K562 (cell line): ENCODE results near the gene ARFRP1. TPM values are rescaled to one million over a fixed set of nuclear protein-coding genes. Genes with fewer than 3 reads are reported as not detected.

Experiments
- CBFA2T2 ChIP-seq: fragments of 450-650 bp; conservative IDR thresholded peaks from 2 replicates; pipeline ENCODE4 v1.6.1; 2017; ENCODE audit warnings: mild to moderate bottlenecking
- FOSL1 ChIP-seq: fragments of 200-800 bp; sonication (Bioruptor generic); conservative IDR thresholded peaks from 2 replicates; pipeline ENCODE4 v1.6.1; 2016; ENCODE audit warnings: missing genetic modification characterization, missing compliant biosample characterization
- GTF2E2 ChIP-seq: fragments of 200-800 bp; sonication (Bioruptor generic); IDR thresholded peaks from 2 replicates; pipeline ENCODE4 v1.6.1; 2016; ENCODE audit warnings: missing genetic modification characterization, missing compliant biosample characterization
- HDAC3 ChIP-seq: fragments of 450-650 bp; IDR thresholded peaks from 2 replicates; pipeline ENCODE4 v1.6.1; 2018; ENCODE audit warnings: borderline replicate concordance, mild to moderate bottlenecking, moderate library complexity; ENCODE audit not compliant: partially characterized antibody
- KHSRP ChIP-seq: fragments of 450-650 bp; IDR thresholded peaks from 2 replicates; pipeline ENCODE4 v1.6.1; 2017
- MTA2 ChIP-seq: fragments of 450-650 bp; IDR thresholded peaks from 2 replicates; pipeline ENCODE4 v1.6.1; 2016; ENCODE audit warnings: low read depth
- NFE2 ChIP-seq: IDR thresholded peaks from 2 replicates; pipeline ENCODE4 v1.6.1; 2014; ENCODE audit warnings: antibody characterized with exemption, low read depth
- NR2C1 ChIP-seq, 2 experiments: fragments of 450-650 bp; IDR thresholded peaks; 2 replicates each; pipeline ENCODE4 v1.6.1; 2017; ENCODE audit warnings: mild to moderate bottlenecking in 2 of 2, antibody characterized with exemption in 1 of 2, inconsistent platforms in 1 of 2, missing compliant biosample characterization in 1 of 2, missing genetic modification characterization in 1 of 2
- POLR3A ChIP-seq: IDR thresholded peaks from 2 replicates; pipeline ENCODE4 v1.6.1; 2011; ENCODE audit warnings: borderline replicate concordance, mild to moderate bottlenecking, moderate library complexity; ENCODE audit not compliant: insufficient read length, insufficient read depth; ENCODE audit errors: extremely low read depth
- PPARD ChIP-seq: fragments of 250-450 bp; sonication (Bioruptor Pico); IDR thresholded peaks from 2 replicates; pipeline ENCODE4 v1.8.0; 2022; ENCODE audit warnings: inconsistent platforms, mild to moderate bottlenecking, moderate library complexity
- RFX5 ChIP-seq: IDR thresholded peaks from 2 replicates; pipeline ENCODE4 v1.6.1; 2011; ENCODE audit warnings: low read depth, mild to moderate bottlenecking, improper control_type of control experiment, low read length
- TGIF2 ChIP-seq: sonication (generic); formaldehyde crosslinking; IDR thresholded peaks from 2 replicates; pipeline ENCODE4 v1.8.1; 2022; ENCODE audit warnings: mild to moderate bottlenecking, missing genetic modification reagents, moderate library complexity
- ZNF174 ChIP-seq: fragments of 250-450 bp; sonication (Bioruptor Pico); IDR thresholded peaks from 2 replicates; pipeline ENCODE4 v1.4.0; 2020; ENCODE audit warnings: mild to moderate bottlenecking
- ZNF316 ChIP-seq: fragments of 450-650 bp; IDR thresholded peaks from 2 replicates; pipeline ENCODE4 v1.6.1; 2016
- ZNF324 ChIP-seq: fragments of 250-450 bp; sonication (Bioruptor Pico); IDR thresholded peaks from 2 replicates; pipeline ENCODE4 v1.4.0; 2020; ENCODE audit warnings: mild to moderate bottlenecking
- ZNF408 ChIP-seq: fragments of 250-450 bp; sonication (Bioruptor Pico); IDR thresholded peaks from 2 replicates; pipeline ENCODE4 v1.4.0; 2020; ENCODE audit warnings: low read depth, mild to moderate bottlenecking, moderate library complexity
- ZNF695 ChIP-seq: fragments of 450-650 bp; formaldehyde crosslinking; IDR thresholded peaks from 2 replicates; pipeline ENCODE4 v1.4.0; 2020; ENCODE audit warnings: mild to moderate bottlenecking, moderate library complexity
- ZNF76 ChIP-seq: fragments of 250-450 bp; sonication (Bioruptor Pico); IDR thresholded peaks from 2 replicates; pipeline ENCODE4 v1.4.0; 2020; ENCODE audit warnings: mild to moderate bottlenecking, moderate library complexity, borderline replicate concordance
- polyA plus RNA-seq, 8 experiments: library from polyadenylated mRNA; depleted of rRNA in 4 of 8; stranded (reverse) in 5 of 8; unstranded in 3 of 8; fragments of >200 nt; fragmentation: Nextera tagmentation in 2 of 8; fragmentation: Illumina TruSeq in 1 of 8; extraction: Ambion mirVana in 2 of 8; extraction: Trizol in 1 of 8; gene quantifications; 2 replicates each; pipeline versions ENCODE4 v1.2.1 to v1.2.3, GENCODE V29; 2011 to 2014; ENCODE audit warnings: inconsistent platforms in 1 of 8, missing spikeins in 1 of 8
- total RNA-seq, 7 experiments: library from RNA; depleted of rRNA in 6 of 7; stranded (reverse); fragments of >200 nt in 6 of 7; fragmentation: Illumina TruSeq in 2 of 7; extraction: Trizol in 2 of 7; gene quantifications; 2 replicates each; pipeline versions ENCODE4 v1.2.1 to v1.2.3, GENCODE V29; 2011 to 2021; ENCODE audit warnings: low replicate concordance in 1 of 7
- TF ChIP-seq, protein P1 (sequence below): fragments of 200-800 bp; sonication (Bioruptor generic); IDR thresholded peaks from 2 replicates; pipeline ENCODE4 v1.6.1; 2016; ENCODE audit warnings: missing genetic modification characterization, missing compliant biosample characterization
- TF ChIP-seq, protein P2 (sequence below): IDR thresholded peaks from 2 replicates; pipeline ENCODE4 v1.6.1; 2016; ENCODE audit warnings: missing genetic modification characterization, missing compliant biosample characterization
- TF ChIP-seq, protein P3 (sequence below): IDR thresholded peaks from 2 replicates; pipeline ENCODE4 v1.6.1; 2012; ENCODE audit warnings: low read depth, low read length, improper control_type of control experiment, borderline replicate concordance

ARFRP1 gene
- total and polyA plus RNA-seq, 9 of the 15 experiments (the other 6 are each of a cell fraction or from before 2014, with no cell fraction given), result 2.2 to 78.9 (median 37.3) TPM

DNA sequence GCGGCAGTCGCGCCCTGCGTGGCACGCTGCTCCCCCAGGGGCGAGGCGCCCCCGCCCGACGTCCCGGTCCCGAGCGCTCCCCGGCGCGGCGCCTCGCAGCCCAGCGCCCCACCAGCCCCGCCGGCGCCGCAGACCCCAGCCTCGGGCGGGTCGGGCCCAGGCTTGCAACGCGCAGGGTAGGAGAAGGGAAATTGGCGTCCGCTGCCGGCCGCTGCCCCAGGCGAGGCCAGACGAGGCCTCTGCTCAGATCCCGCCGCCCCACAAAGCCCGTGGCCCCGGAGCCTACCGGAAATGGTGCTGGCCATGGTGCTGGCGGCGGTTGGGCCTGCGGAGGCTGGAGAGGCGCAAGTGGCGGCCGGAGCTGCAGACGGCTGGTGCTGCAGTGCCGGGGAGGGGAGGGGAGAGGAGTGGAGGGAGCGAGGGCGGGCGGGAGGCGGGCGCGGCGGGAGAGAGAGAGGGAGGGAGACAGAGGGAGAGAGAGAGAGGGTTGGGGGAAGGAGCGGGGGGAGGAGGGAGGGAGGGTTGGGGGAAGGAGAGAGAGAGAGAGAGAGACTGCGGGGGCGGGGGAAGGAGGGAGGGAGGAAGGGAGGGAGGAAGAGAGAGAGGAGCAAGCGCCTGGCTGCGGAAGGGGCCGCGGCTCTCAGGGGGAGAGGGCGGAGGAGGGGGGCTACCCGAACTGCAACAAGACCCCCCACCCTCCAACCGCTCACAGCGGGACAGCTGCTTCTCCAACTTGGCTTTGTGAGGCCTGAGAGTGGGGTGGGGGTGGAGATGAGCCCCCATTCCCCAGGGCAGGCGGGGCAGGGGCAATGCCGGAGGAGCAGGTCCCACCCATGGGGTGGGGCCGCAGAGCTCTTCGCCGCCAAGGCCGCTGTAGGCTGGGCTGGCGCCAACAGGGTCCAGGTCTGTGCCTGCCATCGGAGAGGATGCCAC is 54.5 kb downstream of the ARFRP1 start, which contains the start of gene STMN3 (continued):
- TF ChIP-seq, protein P1, sequence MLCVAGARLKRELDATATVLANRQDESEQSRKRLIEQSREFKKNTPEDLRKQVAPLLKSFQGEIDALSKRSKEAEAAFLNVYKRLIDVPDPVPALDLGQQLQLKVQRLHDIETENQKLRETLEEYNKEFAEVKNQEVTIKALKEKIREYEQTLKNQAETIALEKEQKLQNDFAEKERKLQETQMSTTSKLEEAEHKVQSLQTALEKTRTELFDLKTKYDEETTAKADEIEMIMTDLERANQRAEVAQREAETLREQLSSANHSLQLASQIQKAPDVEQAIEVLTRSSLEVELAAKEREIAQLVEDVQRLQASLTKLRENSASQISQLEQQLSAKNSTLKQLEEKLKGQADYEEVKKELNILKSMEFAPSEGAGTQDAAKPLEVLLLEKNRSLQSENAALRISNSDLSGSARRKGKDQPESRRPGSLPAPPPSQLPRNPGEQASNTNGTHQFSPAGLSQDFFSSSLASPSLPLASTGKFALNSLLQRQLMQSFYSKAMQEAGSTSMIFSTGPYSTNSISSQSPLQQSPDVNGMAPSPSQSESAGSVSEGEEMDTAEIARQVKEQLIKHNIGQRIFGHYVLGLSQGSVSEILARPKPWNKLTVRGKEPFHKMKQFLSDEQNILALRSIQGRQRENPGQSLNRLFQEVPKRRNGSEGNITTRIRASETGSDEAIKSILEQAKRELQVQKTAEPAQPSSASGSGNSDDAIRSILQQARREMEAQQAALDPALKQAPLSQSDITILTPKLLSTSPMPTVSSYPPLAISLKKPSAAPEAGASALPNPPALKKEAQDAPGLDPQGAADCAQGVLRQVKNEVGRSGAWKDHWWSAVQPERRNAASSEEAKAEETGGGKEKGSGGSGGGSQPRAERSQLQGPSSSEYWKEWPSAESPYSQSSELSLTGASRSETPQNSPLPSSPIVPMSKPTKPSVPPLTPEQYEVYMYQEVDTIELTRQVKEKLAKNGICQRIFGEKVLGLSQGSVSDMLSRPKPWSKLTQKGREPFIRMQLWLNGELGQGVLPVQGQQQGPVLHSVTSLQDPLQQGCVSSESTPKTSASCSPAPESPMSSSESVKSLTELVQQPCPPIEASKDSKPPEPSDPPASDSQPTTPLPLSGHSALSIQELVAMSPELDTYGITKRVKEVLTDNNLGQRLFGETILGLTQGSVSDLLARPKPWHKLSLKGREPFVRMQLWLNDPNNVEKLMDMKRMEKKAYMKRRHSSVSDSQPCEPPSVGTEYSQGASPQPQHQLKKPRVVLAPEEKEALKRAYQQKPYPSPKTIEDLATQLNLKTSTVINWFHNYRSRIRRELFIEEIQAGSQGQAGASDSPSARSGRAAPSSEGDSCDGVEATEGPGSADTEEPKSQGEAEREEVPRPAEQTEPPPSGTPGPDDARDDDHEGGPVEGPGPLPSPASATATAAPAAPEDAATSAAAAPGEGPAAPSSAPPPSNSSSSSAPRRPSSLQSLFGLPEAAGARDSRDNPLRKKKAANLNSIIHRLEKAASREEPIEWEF (CRISPR knock-in tag), result no peak
- TF ChIP-seq ZNF408 (CRISPR knock-in tag) (no peak), FOSL1 (tag) (no peak), ZNF76 (CRISPR knock-in tag) (no peak), ZNF174 (CRISPR knock-in tag) (no peak), ZNF695 (no peak), CBFA2T2 (no peak), ZNF324 (CRISPR knock-in tag) (no peak), TGIF2 (peak; percentile 89), RFX5 (no peak), NFE2 (no peak), KHSRP (no peak), HDAC3 (no peak), ZNF316 (no peak), NR2C1 (IDR thresholded peaks at IDR 0.05) (no peak), NR2C1 (tag; IDR thresholded peaks at IDR 0.05) (no peak), GTF2E2 (tag) (no peak), PPARD (CRISPR knock-in tag) (no peak), MTA2 (no peak), POLR3A (no peak)
- TF ChIP-seq, protein P2, sequence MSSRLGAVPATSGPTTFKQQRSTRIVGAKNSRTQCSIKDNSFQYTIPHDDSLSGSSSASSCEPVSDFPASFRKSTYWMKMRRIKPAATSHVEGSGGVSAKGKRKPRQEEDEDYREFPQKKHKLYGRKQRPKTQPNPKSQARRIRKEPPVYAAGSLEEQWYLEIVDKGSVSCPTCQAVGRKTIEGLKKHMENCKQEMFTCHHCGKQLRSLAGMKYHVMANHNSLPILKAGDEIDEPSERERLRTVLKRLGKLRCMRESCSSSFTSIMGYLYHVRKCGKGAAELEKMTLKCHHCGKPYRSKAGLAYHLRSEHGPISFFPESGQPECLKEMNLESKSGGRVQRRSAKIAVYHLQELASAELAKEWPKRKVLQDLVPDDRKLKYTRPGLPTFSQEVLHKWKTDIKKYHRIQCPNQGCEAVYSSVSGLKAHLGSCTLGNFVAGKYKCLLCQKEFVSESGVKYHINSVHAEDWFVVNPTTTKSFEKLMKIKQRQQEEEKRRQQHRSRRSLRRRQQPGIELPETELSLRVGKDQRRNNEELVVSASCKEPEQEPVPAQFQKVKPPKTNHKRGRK (tag), result no peak
- TF ChIP-seq, protein P3, sequence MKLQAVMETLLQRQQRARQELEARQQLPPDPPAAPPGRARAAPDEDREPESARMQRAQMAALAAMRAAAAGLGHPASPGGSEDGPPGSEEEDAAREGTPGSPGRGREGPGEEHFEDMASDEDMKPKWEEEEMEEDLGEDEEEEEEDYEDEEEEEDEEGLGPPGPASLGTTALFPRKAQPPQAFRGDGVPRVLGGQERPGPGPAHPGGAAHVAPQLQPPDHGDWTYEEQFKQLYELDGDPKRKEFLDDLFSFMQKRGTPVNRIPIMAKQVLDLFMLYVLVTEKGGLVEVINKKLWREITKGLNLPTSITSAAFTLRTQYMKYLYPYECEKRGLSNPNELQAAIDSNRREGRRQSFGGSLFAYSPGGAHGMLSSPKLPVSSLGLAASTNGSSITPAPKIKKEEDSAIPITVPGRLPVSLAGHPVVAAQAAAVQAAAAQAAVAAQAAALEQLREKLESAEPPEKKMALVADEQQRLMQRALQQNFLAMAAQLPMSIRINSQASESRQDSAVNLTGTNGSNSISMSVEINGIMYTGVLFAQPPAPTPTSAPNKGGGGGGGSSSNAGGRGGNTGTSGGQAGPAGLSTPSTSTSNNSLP, result no peak
